H1 (cell line): Measurements from ENCODE around the gene CCDC192. TPM values are rescaled to one million over a fixed set of nuclear protein-coding genes. Genes with fewer than 3 reads are reported as not detected.

Experiments used
- CHD1 ChIP-seq: IDR thresholded peaks from 2 replicates; pipeline ENCODE4 v1.6.1; 2012; ENCODE audit warnings: low read depth, low read length, improper control_type of control experiment
- MAX ChIP-seq: IDR thresholded peaks from 2 replicates; pipeline ENCODE4 v1.6.1; 2012; ENCODE audit warnings: inconsistent platforms
- RNF2 ChIP-seq: fragments of 200-900, 300-1000 bp; sonication (generic); IDR thresholded peaks from 2 replicates; pipeline ENCODE4 v1.7.1; 2016; ENCODE audit warnings: borderline replicate concordance, low read depth, mild to moderate bottlenecking, antibody characterized with exemption, low read length; ENCODE audit not compliant: poor library complexity, severe bottlenecking; ENCODE audit errors: missing control alignments
- polyA plus RNA-seq, 7 experiments: library from polyadenylated mRNA; depleted of rRNA in 3 of 7; stranded (reverse) in 5 of 7; unstranded in 2 of 7; fragments of >200 nt in 5 of 7; fragments of 200-250 nt in 2 of 7; gene quantifications; 1 replicate in 5 of 7; 2 replicates in 1 of 7; 4 replicates in 1 of 7; pipeline versions ENCODE4 v1.2.1 to v1.2.3, GENCODE V29; 2011 to 2013; ENCODE audit warnings: missing spikeins in 2 of 7, mixed read lengths in 2 of 7
- total RNA-seq: library from RNA; stranded (reverse); fragmentation: NEBNext Ultra II Directional; extraction: Animal tissue kit (Norgen Biotek cat#: 25700); gene quantifications from 2 replicates; pipeline ENCODE4 v1.2.1, GENCODE V29; 2021

The CCDC192 gene
- total and polyA plus RNA-seq, 2 of the 8 experiments (the other 6 are each of a cell fraction or from before 2014, with no cell fraction given) = 0.61 TPM; not detected in 1

GRCh38 chr5:127884416-127884815, 181.2 kb downstream of the CCDC192 start (continued):
- no peak for TF ChIP-seq RNF2
- TF ChIP-seq MAX = no peak
- TF ChIP-seq CHD1 = no peak
- TF ChIP-seq, all 59 proteins: peak for 0
